NB4 (cell line): ENCODE results near the gene MGRN1.

Source experiments
- POLR2A ChIP-seq: IDR thresholded peaks from 2 replicates; pipeline ENCODE4 v1.6.1; 2011; ENCODE audit warnings: mild to moderate bottlenecking; ENCODE audit not compliant: insufficient read length; ENCODE audit errors: extremely low read depth
- TF ChIP-seq, protein P1 (sequence below): IDR thresholded peaks from one replicate; pipeline ENCODE4 v1.5.1; 2012; ENCODE audit warnings: low read depth, low read length

DNA sequence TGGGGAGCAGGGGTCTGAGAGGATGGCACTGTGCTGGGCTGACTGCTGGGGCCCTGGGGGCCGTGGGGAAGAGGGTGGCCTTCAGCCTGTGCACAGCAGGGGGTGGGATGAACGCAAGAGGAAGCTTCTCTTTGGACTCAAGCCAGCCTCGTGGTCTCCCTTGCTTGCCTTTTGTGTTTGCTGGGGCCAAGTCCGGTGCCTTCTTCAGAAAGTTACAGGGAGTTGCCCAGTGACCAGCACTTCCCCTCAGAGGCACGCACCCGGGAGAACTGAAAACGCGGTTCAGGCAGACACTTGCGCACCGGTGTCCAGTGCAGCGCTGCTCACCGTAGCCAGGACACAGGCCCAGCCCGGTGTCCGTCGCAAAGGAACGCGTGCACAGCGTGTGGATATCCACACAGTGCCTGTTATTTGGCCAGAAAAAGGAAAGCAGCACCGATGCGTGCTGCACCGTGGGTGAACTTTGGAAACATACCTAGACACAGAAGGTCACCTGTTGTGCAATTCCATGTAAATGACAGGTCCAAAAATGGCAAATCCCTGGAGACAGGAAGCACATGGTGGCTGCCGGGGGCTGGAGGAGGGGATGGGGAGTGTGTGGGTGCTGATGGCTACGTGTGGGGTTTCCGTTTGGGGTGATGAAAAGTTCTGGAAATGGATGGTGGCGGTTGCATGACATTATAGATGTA is 39.3 kb downstream of the MGRN1 start:
- TF ChIP-seq, protein P1, sequence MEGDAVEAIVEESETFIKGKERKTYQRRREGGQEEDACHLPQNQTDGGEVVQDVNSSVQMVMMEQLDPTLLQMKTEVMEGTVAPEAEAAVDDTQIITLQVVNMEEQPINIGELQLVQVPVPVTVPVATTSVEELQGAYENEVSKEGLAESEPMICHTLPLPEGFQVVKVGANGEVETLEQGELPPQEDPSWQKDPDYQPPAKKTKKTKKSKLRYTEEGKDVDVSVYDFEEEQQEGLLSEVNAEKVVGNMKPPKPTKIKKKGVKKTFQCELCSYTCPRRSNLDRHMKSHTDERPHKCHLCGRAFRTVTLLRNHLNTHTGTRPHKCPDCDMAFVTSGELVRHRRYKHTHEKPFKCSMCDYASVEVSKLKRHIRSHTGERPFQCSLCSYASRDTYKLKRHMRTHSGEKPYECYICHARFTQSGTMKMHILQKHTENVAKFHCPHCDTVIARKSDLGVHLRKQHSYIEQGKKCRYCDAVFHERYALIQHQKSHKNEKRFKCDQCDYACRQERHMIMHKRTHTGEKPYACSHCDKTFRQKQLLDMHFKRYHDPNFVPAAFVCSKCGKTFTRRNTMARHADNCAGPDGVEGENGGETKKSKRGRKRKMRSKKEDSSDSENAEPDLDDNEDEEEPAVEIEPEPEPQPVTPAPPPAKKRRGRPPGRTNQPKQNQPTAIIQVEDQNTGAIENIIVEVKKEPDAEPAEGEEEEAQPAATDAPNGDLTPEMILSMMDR, result no peak
- no peak for TF ChIP-seq POLR2A
